Ureter (tissue), 1 donor: ENCODE data around the gene MED16. TPM values are rescaled to one million over a fixed set of nuclear protein-coding genes. Genes with fewer than 3 reads are reported as not detected.

Experiments
- DNase-seq: peaks from one replicate; pipeline ENCODE4 v3.0.0-alpha.2; 2020; ENCODE audit warnings: low spot score
- total RNA-seq: library from RNA; stranded (reverse); gene quantifications from one replicate; pipeline ENCODE4 v1.2.4, GENCODE V29; 2023
- donor health status: DM: yes; HTN: yes; CAD: no.

The MED16 gene
- total RNA-seq, 1 donor from 2014 or later, result 63.7 TPM

DNA sequence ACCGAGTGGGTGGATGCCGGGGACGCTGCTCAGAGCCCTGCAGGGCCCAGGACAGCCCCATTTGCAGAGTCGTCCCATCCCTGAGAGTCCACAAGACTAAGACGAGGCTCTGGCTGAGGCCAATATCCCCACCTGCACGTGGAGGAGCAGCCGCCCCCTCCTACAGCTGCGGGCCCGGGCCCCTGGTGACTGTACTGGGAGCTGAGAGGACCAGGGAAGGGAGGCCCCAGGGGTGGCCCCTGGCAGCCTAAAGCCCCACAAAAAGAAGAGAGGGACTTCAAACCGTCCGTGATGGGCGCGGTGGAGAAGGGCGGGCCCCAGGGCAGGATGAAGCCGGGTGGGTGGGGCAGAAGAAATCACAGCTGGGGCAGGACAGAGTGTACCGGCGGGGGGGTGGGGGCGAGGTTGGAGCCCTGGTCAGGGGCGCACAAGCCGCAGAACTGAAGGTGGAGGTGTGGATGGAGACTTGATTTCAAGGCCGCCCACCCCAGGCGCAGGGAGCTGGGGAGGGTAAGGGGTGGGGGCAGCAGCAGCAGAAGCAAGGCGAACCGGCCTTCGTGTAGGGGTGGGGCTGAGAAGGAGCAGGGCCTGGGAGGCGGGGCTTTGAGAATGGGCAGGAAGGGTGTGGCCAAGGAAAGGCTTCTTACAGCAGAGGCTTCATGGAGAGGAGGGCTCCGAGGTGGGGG is 20.6 kb downstream of the MED16 start:
- peak; percentile 89 for DNase-seq

DNA sequence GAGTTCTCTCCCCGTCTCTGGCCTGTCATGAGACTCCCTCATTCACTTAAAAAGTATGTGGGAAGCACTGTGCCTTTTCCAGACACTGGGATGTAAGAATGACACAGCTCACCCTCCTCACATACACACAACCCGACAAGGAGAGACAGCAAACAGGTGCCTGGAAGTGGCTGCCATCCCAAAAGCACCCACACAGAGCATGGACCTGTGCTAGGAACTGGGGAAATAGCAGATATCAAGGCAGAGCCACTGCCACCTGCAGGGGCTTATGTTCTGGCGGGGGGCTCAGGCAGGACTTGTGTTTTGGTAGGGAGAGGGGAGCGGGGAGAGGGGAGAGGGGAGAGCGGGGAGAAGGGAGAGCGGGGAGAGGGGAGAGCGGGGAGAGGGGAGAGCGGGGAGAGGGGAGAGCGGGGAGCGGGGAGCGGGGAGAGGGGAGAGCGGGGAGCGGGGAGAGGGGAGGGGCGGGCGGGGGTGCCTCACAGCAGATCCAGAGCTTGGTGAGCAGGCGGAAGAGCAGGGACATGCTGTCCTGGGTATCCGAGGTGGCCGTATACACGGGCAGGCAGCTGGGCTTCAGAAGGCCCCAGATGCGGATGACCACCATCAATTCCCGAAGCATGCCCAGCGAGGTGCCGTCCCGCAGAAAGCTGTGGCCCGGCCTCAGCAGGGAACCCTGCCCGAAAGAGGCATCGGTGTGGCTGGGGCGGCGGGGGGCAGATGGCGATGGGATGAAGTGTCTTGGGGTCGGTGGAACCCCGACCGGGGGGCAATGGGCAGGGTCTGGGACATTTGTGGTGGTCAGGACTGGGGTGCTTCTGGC is 21.3 kb downstream of the MED16 start:
- DNase-seq, result no peak

DNA sequence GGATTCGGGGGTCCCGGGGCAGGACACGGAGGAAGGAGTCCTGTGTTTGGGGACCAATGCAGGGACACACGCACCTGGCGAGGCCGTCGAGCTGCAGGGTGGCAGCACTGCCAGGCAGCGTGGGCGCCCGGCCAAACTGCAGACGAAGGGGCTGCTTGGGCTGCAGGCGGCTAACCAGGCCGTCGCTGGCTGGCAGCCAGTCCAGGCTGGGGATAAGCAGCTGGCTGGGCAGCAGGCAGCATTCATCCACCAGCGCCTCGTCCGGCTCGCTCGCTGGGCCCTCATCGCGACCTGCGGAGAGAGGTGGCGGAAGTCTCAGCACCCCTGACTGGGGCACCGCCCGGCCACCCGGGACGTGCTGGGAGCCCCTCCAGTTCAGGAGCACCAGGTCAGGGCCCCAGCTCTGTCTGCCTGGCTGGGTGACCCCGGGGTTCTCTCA is 22.0 kb downstream of the MED16 start:
- DNase-seq, result no peak

GRCh38 chr19:870314-870713 is 22.7 kb downstream of the MED16 start:
- DNase-seq, result no peak

- DNase-seq, result peak; percentile 82
Measured at GRCh38 chr19:869245-870177, 23.5 kb downstream of the MED16 start.

GRCh38 chr19:868458-869244 is 24.3 kb downstream of the MED16 start:
- no peak for DNase-seq

- no peak for DNase-seq
Measured at GRCh38 chr19:867855-868457, 25.0 kb downstream of the MED16 start.

- DNase-seq, result no peak
Measured at GRCh38 chr19:867301-867793, 25.6 kb downstream of the MED16 start.

- no peak for DNase-seq
Measured at GRCh38 chr19:866769-867300, 26.2 kb downstream of the MED16 start.

DNA sequence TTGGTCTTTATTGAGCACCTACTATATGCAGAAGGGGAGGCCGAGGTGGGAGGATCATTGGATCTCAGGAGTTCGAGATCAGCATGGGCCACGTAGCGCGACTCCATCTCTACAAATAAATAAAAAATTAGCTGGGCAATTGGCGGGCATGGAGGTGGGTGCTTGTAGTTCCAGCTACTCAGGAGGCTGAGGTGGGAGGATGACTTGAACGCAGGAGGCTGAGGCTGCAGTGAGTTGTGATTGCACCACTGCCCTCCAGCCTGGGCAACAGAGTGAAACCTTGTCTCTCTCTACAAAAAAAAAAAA is 29.7 kb downstream of the MED16 start:
- DNase-seq, result no peak

GRCh38 chr19:862581-863314 is 30.2 kb downstream of the MED16 start:
- DNase-seq, result peak; percentile 80

DNA sequence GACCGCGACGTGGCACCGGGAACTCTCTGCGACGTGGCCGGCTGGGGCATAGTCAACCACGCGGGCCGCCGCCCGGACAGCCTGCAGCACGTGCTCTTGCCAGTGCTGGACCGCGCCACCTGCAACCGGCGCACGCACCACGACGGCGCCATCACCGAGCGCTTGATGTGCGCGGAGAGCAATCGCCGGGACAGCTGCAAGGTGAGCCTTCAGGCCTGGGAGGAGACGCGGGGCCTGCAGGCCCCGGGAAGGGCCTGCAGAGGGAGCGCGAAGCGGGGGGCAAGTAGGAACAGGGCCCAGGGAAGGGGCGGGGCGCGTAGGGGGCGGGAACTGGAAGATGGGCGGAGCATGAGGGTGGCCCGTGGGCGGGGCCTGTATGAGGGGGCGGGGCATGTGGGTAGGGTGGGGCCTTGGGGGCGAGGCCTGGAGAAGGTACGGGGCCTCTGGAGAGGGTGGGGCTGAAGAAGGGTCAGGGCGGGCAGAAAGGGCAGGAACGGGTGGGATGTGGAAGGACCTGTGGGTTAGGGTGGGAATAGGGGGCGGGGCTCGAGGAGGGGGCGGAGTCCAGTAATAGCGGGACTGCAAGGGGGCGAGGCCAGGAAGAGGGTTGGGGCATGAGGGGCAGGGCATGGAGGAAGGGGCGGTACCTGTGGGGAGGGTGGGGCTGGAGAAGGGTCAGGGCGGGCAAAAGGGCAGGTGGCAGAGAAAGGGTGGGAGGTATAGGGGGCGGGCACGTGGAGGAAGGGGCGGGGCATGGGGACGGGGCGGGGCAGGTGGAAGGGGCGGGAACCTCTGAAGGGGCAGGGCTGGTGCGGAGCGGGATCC is 31.0 kb downstream of the MED16 start:
- no peak for DNase-seq

DNA sequence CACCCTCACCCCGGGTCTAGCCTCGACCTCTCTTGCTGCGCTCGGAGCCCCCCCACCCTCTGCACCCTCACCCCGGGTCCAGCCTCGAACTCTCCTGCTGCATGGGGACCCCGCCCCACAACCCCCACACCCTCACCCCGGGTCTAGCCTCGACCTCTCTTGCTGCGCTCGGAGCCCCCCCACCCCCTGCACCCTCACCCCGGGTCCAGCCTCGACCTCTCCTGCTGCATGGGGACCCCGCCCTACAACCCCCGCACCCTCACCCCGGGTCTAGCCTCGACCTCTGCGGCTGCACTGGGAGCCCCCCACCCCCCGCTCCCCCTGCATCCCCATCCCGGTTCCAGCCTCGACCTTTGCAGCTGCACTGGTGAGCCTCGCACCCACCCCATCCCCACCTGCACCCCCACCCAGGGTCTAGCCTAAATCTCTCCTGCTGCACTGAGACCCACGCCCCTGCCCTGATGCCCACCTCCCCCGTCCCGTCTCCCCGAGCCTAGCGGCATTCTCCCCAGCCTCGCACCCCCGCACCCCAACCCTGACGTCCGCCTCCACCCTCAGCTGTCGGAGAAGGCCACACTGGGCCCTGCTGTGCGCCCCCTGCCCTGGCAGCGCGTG is 31.7 kb downstream of the MED16 start:
- no peak for DNase-seq

GRCh38 chr19:858868-859843 is 33.8 kb downstream of the MED16 start, which contains the start of gene CFD:
Gene CFD, plus strand, starts transcription at chr19:859664. Its CDS starts 26 bp downstream, at chr19:859690.
- DNase-seq, result no peak

DNA sequence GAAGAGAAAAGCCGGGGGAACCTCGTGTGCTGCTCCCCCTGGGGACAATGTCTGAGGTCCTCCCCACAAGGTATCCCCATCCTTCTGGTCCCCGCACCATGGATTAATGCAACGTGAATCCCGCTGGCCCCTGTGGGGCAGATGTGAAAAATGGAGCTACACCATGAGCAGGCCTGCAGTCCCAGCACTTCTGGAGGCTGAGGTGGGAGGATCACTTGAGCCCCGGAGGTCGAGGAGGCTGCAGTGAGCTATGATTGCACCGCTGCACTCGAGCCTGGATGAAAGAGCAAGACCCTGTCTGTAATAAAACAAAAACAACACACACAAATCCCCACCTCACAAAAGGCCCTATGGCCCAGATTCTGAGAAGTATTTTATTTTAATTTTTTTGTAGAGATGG is 34.7 kb downstream of the MED16 start:
- DNase-seq, result no peak

DNA sequence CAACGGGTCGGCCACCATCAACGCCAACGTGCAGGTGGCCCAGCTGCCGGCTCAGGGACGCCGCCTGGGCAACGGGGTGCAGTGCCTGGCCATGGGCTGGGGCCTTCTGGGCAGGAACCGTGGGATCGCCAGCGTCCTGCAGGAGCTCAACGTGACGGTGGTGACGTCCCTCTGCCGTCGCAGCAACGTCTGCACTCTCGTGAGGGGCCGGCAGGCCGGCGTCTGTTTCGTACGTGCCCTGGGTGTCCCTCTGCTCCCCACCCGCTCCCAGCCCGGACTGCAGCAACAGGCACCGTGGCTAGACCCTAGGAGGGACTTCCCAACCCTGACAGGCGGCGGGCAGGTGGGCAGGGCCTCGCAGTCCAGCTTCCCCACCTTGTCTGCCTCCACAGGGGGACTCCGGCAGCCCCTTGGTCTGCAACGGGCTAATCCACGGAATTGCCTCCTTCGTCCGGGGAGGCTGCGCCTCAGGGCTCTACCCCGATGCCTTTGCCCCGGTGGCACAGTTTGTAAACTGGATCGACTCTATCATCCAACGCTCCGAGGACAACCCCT is 37.3 kb downstream of the MED16 start:
- no peak for DNase-seq

- no peak for DNase-seq
Measured at GRCh38 chr19:855142-855541, 37.8 kb downstream of the MED16 start.
